Measurements from ENCODE around the gene ARID1A. TPM values are rescaled to one million over a fixed set of nuclear protein-coding genes. Genes with fewer than 3 reads are reported as not detected.

ARID1A gene
- polyA plus RNA-seq, 2 of the 4 experiments (the other 2 are of a cell fraction): 17.4 to 21.4 TPM

DNA sequence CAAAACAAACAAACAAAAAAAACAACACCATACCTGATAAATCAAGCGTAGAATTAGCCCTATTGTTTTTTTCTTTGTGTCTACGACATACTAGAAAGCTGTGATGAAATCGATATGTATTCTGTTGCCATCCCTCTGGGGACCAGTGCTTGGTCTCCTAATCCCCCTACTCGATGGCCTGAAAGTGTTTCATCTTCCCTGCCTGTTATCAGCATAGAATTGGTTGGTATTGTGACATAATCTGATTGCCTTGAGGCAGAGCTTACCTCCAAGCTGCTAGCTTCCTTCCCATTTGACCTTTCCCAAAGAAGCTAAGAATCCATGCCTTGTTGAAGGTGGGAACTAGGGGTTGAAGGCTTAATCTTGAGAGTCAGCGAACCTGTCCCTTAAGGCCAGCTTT is 51.2 kb downstream of the ARID1A start:
- DNase-seq (ENCODE audit: low read depth in 1 of 2, low spot score in 1 of 2): no peak
- TF ChIP-seq NPAS2 (CRISPR knock-in tag; IDR thresholded peaks at IDR 0.05; ENCODE audit: borderline replicate concordance): no peak
- TF ChIP-seq ZSCAN20 (CRISPR knock-in tag; IDR thresholded peaks at IDR 0.05): no peak
- no peak for TF ChIP-seq EHMT2 (IDR thresholded peaks at IDR 0.05; ENCODE audit: low read depth)
- no peak for ATAC-seq
- Histone ChIP-seq H3K4me2 (no peak overlapping the region), H3K27ac (no peak overlapping the region), H3K4me3 (no peak overlapping the region), H3K9me3 (no peaks in the 10 kb centered on the region), H3K4me1 (peaks cover 9% of the 10 kb centered on the region; the same call in 2 of the 3 replicates)
- POLR2A ChIA-PET: no interaction called here
- FAIRE-seq: no peak
- 96% methylated on average over 5 of the region's 5 CpGs for WGBS (ENCODE audit: missing lambda C conversion rate)
- CTCF ChIA-PET: interaction anchor here (0.6 to 1.7 kb wide), 7 partner anchors 14 to 383 kb away, joined by 3 to 4 read pairs (median 3); no protein-coding TSS in a partner anchor

DNA sequence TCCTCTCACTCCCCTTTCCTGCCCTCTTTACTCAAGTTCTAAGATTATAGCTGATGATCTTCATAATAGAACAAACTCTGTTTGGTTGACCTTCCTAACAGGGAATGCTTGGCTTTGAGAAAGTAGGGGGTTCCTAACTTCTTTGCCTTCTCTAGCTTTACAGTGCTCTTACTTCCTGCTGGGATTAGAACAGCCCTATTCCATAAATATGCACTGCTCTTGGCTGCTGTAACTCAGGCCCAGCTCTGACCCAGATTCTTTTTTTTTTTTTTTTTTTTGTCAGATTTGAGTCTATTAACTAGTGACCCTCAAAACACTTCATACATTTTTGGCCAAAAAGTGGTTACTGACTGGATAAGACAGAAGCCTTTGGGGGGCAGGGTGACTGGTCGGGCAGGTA is 52.5 kb downstream of the ARID1A start:
- ATAC-seq: no peak
- POLR2A ChIA-PET: interaction anchor here (0.8 kb wide), 1 partner anchor 56 kb away, joined by 4 read pairs; no protein-coding TSS in a partner anchor
- FAIRE-seq: no peak

DNA sequence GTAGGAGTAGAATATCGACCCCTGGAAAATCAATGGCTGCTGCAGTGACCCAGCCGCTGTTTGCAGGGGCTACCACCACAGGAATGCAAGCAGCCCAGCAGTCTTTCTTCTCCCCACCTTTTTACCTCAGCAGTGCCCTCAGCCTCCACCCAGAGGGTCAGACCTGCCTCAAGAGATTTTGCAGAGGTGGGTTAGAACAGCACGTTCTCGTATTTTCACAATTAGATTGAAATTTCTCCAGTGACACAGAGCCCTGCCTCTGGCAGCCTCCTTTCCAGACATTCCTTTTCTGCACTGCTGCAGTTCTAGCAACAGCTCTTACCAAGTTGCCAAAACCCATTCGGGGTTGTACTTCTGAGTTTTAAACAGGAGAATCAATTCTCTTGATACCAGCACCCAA is 53.6 kb downstream of the ARID1A start:
- ChIA-PET CTCF (interaction anchor here (1.8 kb wide), 1 partner anchor 40 kb away, joined by 4 read pairs; no protein-coding TSS in a partner anchor), POLR2A (no interaction called here)
- Histone ChIP-seq H3K4me1 (peaks cover 2% of the 10 kb centered on the region; the same call in 1 of the 3 replicates), H3K27ac (no peak overlapping the region), H3K4me3 (no peak overlapping the region), H3K9me3 (no peaks in the 10 kb centered on the region), H3K4me2 (no peak overlapping the region)
- TF ChIP-seq CBX8 (IDR thresholded peaks at IDR 0.05) (no peak), HOXB5 (CRISPR knock-in tag; IDR thresholded peaks at IDR 0.05) (no peak), JUN (IDR thresholded peaks at IDR 0.05) (no peak), EHF (CRISPR knock-in tag; IDR thresholded peaks at IDR 0.05) (no peak)
- TF ChIP-seq, protein P1, sequence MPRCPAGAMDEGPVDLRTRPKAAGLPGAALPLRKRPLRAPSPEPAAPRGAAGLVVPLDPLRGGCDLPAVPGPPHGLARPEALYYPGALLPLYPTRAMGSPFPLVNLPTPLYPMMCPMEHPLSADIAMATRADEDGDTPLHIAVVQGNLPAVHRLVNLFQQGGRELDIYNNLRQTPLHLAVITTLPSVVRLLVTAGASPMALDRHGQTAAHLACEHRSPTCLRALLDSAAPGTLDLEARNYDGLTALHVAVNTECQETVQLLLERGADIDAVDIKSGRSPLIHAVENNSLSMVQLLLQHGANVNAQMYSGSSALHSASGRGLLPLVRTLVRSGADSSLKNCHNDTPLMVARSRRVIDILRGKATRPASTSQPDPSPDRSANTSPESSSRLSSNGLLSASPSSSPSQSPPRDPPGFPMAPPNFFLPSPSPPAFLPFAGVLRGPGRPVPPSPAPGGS (IDR thresholded peaks at IDR 0.05): no peak
- DNase-seq (ENCODE audit: low read depth in 1 of 2, low spot score in 1 of 2) (no peak), FAIRE-seq (no peak), ATAC-seq (no peak)
- 83% methylated on average over 5 of the region's 5 CpGs for WGBS (ENCODE audit: missing lambda C conversion rate)

More for the DNA sequence above, 52.5 kb downstream of the ARID1A start:
- Histone ChIP-seq H3K4me2 (no peak overlapping the region), H3K4me1 (peaks cover 9% of the 10 kb centered on the region; the same call in 2 of the 3 replicates), H3K27ac (no peak overlapping the region), H3K9me3 (no peaks in the 10 kb centered on the region), H3K4me3 (no peak overlapping the region)
- DNase-seq (ENCODE audit: low read depth in 1 of 2, low spot score in 1 of 2): no peak
- 90% methylated on average over 1 of the region's 1 CpG for WGBS (ENCODE audit: missing lambda C conversion rate)
- CTCF ChIA-PET: interaction anchor here (1.7 kb wide), 1 partner anchor 15 kb away, joined by 4 read pairs; no protein-coding TSS in a partner anchor
- TF ChIP-seq MYC (IDR thresholded peaks at IDR 0.05; ENCODE audit: borderline replicate concordance, low read length) (no peak), POLR2A (IDR thresholded peaks at IDR 0.05; ENCODE audit: low read length) (no peak), ZFP36 (IDR thresholded peaks at IDR 0.05; ENCODE audit: borderline replicate concordance, partially characterized antibody) (no peak), CEBPB (IDR thresholded peaks at IDR 0.05) (no peak), RCOR1 (IDR thresholded peaks at IDR 0.05; ENCODE audit: low read depth, low read length) (no peak), GATA3 (IDR thresholded peaks at IDR 0.05; ENCODE audit: borderline replicate concordance) (no peak), HDAC2 (IDR thresholded peaks at IDR 0.05) (no peak), POLR2AphosphoS2 (conservative IDR thresholded peaks at IDR 0.05; ENCODE audit: low read length) (no peak)
- TF ChIP-seq, protein P2, sequence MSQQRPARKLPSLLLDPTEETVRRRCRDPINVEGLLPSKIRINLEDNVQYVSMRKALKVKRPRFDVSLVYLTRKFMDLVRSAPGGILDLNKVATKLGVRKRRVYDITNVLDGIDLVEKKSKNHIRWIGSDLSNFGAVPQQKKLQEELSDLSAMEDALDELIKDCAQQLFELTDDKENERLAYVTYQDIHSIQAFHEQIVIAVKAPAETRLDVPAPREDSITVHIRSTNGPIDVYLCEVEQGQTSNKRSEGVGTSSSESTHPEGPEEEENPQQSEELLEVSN (IDR thresholded peaks at IDR 0.05; ENCODE audit: borderline replicate concordance, low read depth): no peak
- TF ChIP-seq, protein P3, sequence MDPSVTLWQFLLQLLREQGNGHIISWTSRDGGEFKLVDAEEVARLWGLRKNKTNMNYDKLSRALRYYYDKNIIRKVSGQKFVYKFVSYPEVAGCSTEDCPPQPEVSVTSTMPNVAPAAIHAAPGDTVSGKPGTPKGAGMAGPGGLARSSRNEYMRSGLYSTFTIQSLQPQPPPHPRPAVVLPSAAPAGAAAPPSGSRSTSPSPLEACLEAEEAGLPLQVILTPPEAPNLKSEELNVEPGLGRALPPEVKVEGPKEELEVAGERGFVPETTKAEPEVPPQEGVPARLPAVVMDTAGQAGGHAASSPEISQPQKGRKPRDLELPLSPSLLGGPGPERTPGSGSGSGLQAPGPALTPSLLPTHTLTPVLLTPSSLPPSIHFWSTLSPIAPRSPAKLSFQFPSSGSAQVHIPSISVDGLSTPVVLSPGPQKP (IDR thresholded peaks at IDR 0.05; ENCODE audit: low read depth, low read length): no peak
- TF ChIP-seq, protein P4, sequence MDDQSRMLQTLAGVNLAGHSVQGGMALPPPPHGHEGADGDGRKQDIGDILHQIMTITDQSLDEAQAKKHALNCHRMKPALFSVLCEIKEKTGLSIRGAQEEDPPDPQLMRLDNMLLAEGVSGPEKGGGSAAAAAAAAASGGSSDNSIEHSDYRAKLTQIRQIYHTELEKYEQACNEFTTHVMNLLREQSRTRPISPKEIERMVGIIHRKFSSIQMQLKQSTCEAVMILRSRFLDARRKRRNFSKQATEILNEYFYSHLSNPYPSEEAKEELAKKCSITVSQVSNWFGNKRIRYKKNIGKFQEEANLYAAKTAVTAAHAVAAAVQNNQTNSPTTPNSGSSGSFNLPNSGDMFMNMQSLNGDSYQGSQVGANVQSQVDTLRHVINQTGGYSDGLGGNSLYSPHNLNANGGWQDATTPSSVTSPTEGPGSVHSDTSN (IDR thresholded peaks at IDR 0.05): no peak
